Activated T-helper 1 cell treated with anti-CD3 and anti-CD28 coated beads, Interleukin-2, amount 50 U/mL, for 16 hours (primary cell): ENCODE measurements around the gene MSANTD3.
"Not testable (repeated sequence)": the region's sequence is repeated elsewhere in the genome, so short reads cannot be mapped to it uniquely, and the experiment has no call there.

Source experiments
- DNase-seq, 2 donors: peaks; one replicate each; pipeline ENCODE4 v3.0.0-alpha.2; 2020; ENCODE audit warnings: low read depth in 1 of 2, low spot score in 1 of 2

MSANTD3 gene, protein sequence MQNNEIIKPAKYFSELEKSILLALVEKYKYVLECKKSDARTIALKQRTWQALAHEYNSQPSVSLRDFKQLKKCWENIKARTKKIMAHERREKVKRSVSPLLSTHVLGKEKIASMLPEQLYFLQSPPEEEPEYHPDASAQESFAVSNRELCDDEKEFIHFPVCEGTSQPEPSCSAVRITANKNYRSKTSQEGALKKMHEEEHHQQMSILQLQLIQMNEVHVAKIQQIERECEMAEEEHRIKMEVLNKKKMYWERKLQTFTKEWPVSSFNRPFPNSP

DNA sequence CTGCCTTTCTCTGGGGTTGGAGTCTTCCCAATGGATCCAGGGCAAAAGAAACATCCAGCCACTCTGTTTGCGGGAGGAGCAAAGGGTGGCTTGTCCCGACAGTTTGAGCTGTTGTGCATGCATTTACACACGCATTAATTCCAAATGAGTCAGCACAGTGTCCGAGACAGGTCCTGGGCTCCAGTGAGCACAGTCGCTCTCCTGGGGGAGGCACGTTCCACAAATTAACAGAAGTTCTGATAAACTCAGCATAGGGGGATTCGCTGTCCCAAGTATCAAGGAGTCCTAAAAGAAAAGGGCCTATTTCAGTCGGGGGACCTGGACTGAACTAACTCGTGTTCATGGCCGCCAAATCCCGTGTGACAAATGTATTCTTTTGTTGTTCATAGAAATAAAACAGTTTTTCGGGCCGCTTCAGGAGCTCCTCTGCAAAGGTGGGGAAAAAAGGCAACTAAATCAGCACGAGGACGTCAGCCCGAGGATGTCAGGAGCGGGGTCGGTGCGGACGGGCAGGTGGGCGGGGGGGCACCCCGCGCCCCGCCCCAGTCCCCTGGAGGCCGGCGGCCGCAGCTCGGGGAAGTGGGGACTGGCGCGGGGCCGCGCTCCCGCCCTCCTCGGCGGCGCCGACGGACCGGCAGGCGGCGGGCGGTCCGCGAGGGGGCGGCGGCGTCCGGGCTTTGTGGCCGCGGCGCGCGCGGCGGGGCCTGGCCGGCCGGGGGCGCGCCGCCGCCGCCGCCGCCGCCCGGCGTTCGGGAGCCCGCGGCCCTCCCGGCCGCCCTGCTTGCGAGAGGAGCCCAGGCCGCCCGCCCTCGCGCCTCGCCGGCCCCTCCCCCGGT is at the start of gene MSANTD3:
Gene MSANTD3 (plus strand): TSS at position 614 of the 836 bp plus-strand sequence. CDS start 14,796 bp downstream, outside the sequence.
- DNase-seq: peak in 1 of 2 donors; percentile 44

DNA sequence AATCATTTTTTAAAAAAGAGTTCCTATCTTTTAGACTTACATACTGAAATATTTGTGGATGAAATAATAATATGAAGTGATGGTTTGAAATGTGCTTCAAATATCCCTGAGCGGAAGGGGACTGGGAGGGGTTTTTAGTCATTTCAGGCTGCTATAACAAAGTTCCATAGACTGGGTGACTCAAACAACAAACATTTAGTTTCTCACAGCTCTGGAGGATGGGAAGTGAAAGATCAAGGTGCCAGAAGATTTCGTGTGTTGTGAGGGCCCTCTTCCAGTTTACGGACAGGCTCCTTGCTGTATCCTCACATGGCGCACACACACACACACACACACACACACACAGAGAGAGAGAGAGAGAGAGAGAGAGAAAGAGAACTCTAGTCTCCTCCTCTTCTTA is 47.1 kb upstream of the MSANTD3 start:
- no peak for DNase-seq

GRCh38 chr9:100392989-100393388 is 34.0 kb upstream of the MSANTD3 start:
- not testable (repeated sequence) for DNase-seq

DNA sequence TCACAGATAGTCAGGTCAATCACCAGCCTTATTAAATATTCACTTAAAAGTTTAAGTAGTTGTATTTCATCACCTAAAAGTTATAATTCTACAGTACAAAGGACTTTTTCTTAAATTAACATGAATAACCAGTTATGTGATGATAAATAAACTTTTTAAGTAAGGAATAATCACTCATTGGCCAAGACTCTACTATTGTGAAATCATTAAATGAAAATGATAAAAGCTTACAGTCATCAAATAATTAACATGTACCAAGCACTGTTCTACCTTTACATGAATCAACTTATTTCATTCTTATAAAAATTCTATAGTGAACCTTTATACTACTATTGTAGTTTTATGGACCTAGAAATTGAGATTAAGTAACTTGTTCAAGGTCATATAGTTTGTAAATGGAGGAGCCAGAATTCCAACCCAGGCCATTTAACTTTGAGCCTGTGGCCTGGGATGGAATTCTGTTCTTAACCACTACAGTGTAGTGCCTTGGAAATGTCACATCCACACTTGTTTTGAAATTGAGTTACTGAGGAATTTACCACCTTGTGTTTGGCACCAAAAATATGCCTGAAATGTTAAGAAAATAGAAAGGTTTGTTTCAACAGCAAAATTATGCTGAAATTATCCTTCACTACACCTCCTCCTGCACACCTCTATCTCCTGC is 32.8 kb upstream of the MSANTD3 start:
- DNase-seq: no peak

DNA sequence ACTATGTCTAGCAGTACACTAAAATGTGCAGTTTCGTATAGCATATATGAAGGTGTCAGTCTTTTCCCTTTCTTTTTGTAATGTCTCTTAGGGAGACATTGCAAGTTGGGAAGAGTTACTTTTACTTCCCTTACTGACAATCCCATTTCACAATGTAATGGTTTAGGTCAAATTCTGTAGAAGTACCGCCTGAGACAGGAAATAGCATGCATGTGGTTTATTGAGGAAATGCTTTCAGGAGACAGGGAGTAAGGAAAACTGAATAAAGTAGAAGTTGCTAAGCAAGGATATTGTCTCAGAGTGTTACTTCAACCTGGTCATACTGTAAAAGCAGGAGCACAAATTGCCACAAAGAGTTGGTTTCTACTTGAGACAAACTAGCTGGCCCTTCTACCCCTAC is 32.1 kb upstream of the MSANTD3 start:
- no peak for DNase-seq

DNA sequence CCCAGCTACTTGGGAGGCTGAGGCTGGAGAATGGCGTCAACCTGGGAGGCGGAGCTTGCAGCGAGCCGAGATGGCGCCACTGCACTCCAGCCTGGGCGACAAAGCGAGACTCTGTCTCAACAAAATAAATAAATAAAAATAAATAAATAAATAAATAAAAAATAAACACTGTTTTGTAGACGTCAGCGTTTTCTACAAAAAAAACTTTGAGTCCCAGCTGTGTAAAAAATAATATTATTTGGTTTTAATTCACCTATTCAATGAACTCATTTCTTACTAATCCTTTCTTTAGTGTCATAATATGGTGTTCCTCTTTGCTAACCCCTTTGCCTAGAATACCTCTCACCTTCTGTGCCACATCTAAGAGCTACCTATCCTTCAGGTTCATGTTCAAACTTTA is 30.2 kb upstream of the MSANTD3 start:
- DNase-seq: no peak

- DNase-seq: no peak
Measured at GRCh38 chr9:100397529-100398266, 29.2 kb upstream of the MSANTD3 start.

DNA sequence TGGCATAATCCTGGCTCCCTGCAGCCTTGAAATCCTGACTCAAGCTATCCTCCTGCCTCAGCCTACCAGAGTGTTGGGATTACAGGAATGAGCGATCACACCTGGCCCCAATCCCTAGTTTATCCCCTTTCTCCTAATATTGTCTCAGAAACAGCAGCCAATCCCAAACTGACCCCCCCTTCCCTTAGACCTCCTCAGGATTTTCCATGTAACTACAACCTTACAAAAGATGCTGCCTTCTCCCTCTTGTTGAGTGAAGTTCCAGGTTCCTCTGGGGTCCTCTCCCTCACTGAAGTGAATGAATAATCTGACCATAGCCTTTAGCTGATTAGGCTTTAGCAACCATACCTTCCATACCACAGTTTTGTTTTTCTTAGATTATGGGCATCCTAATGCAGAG is 25.9 kb upstream of the MSANTD3 start:
- DNase-seq: no peak

DNA sequence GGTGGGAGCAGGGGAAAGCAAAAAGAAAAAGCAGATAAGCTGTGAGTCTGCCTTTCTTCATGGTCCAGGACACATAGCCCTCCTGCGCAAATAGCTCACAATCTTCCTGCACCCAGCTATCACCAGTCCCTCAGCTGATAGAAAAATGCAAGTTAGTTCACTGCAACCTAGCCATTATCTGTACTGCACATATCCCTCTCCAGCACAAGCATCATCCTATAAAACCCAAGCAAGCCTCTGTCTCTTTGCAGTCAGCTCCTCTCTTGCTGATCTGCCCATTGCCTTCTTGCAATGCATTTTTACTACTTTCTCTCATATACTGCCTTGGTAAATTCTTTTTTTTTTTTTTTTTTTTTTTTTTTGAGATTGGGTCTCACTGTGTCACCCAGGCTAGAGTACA is 20.0 kb upstream of the MSANTD3 start:
- no peak for DNase-seq

DNA sequence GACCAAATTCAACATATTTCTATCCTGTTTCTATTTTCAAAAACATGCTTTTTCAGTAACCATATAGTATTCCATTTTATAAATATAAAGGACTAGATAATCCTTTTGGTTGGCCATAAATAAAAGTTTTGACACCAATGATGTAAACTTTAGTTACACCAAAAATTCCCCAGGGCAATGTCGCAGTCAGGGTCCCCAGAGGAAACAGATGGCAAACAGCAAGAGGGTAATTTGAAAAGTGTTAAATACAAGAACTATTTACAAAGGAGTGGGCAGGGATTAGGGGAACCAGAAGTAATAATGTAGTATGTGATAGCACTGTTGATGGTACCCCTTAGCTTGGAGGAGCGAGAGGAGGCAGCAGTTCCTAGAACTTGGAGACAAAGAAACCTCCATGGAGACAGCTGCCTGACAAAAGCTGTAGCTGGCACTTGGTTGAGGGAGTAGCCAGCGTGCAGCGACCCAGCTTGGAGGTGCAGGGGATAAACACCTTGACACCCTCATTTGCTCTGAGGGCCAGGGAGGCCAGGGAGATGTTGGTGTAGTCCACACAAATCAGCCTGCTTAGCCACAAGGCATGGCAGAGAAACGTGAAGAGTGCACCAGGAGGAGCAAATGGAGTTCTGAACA is 18.3 kb upstream of the MSANTD3 start:
- no peak for DNase-seq

DNA sequence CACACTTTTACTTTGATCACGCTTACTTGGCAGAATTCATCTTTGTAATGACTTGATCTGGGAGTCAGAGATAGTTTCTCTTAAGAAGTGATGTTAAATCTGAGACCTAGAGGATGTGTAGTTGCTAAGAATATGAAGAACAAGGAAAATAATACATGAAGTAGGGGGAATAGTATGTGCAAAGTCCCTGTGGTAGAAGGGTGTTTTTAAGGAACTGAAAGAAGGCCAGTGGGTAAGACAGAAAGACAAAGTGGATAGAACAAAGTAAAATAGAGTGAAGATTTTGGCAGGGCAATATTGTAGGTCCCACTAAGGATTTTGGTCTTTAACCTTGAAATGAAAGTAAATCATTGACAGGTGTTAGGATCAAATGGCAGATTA is 17.8 kb upstream of the MSANTD3 start:
- no peak for DNase-seq

- DNase-seq: peak; percentile 61 to 76
Measured at GRCh38 chr9:100411472-100412283, 15.3 kb upstream of the MSANTD3 start.

DNA sequence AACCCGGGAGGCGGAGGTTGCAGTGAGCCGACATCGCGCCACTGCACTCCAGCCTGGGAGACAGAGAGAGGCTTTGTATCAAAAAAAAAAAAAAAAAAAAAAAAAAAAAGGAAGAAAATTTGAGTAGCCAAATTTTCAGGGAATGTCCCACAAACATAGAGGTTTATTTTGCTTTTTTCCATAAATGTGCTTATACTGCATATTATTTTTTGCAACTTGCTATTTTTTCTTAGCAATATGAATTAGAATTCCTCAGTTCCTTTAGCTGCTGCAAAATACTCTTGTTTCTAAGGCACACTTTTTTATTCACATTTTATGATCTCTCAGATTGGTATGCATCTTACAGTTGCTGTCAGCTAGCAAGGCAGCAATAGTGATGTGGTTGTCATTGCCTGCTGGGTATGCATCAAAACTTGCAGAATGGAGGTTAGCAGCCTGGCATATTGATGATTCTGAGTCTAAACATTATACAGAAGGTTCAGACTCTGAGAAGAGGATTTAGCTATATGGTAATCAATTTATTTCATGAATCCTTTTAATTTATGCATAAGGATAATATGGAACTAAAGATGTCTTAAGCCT is 13.0 kb upstream of the MSANTD3 start:
- no peak for DNase-seq

GRCh38 chr9:100417815-100418214 is 9.1 kb upstream of the MSANTD3 start:
- no peak for DNase-seq

DNA sequence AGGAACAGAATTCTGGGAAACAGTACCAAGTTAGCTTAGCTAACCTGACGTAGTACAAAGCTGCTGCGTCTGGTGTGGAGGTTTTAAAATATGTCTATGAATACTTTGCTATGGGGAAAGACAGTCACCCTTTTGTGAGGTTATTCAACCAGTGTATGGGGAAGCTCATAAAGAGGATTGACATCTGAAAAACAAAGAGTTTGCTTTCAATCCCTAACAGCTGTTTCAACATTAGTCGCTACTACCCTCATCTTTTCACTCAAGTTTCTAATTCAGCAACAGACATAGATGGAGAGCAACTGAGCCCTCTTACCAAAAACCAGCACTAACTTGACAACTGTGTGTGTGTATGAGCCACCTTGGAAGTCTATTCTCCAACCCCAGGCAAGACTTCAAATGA is 7.8 kb upstream of the MSANTD3 start:
- no peak for DNase-seq

DNA sequence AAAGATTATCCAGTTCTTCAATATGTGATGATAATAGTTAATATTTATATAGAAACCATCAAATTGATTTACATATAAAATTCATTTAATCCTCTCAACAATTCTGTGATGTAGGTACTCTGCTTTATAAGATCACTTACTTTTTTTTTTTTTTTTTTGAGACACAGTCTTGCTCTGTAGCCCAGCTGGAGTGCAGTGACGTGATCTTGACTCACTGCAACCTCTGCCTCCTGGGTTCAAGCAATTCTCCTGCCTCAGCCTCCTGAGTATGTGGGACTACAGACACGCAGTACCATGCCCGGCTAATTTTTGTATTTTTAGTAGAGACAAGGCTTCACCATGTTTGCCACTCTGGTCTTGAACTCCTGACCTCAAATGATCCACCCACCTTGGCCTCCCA is 5.8 kb upstream of the MSANTD3 start:
- DNase-seq: not testable (repeated sequence)

DNA sequence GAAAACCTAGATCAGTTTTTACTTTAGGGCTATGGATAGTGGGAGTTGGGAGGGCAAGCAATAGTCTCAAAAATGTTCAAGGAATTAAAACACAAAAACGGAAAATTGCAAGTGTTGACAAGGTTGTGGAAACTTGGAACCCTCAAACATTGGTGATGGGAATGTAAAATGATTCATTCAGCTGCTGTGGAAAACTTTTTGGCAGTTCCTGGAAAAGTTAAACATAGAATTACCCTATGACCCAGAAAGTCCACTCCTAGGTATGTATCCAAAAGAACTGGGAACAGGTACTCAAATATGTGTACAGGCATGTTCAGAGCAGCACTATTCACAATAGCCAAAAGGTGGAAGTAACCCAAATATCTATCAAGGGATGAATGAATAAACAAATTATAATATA is 1.2 kb upstream of the MSANTD3 start:
- no peak for DNase-seq

GRCh38 chr9:100426189-100426529 is 784 bp upstream of the MSANTD3 start:
- no peak for DNase-seq

DNA sequence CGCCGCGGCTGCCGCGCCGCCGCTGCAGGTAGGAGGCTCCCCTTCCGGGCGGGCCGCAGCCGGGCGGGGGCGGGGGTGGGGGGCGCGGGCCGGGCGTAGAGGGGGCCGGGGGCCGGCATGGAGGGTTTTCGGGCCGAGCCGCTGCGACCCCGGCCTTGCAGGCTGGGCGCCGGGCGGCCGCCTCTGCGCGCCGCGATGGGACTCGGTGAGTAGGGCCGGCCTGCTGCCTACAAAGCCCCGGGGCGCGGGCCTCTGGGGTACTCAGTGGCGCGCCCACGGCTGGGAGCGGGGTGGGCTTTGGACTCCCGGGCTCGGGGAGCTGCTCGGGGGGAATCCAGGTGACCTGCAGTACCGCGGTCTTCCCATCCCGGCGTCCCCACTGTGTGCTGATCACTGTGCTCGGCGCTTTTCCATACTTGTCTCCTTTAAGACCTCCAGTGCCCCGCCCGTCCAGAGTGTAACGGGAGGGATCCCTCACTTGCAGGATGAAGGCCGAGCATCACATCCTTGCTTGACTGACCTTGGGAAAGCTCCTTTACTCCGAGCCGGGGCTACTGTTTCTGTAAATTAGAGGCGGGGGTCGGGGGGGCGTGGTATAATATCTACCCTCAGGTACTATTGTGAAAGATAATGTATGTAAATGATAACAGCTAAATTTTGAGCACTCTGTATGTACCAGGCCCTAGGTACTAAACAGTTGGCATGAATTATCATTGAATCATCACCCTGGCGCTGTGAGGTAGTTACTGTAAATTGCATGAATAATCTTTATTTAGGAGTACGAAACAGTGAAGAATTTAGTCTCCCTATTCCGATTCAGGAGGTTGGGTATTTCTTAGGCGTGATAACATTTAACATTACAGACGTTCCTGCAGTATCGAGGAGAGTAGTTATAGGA is 672 bp downstream of the MSANTD3 start:
- no peak for DNase-seq
